GM13977 (cell line): ENCODE measurements around the gene CDC20.

Experiments used
- DNase-seq: peaks from one replicate; pipeline ENCODE4 v3.0.0; 2012; ENCODE audit warnings: low spot score
- CTCF ChIP-seq: IDR thresholded peaks from 2 replicates; pipeline ENCODE4 v1.5.1; 2012; ENCODE audit warnings: mild to moderate bottlenecking, control low read depth; ENCODE audit not compliant: insufficient read depth; ENCODE audit errors: extremely low read depth, missing control alignments
- in situ Hi-C: fragments of 300-500 bp; cut with MboI; formaldehyde crosslinking; loops from one replicate; pipeline ENCODE4 v1.12.0; 2022; ENCODE audit warnings: low sequenced_read_pairs, low pct_unique_long_range_greater_than_20kb, mixed read lengths, inconsistent platforms; ENCODE audit not compliant: unreplicated experiment

CDC20 gene

DNA sequence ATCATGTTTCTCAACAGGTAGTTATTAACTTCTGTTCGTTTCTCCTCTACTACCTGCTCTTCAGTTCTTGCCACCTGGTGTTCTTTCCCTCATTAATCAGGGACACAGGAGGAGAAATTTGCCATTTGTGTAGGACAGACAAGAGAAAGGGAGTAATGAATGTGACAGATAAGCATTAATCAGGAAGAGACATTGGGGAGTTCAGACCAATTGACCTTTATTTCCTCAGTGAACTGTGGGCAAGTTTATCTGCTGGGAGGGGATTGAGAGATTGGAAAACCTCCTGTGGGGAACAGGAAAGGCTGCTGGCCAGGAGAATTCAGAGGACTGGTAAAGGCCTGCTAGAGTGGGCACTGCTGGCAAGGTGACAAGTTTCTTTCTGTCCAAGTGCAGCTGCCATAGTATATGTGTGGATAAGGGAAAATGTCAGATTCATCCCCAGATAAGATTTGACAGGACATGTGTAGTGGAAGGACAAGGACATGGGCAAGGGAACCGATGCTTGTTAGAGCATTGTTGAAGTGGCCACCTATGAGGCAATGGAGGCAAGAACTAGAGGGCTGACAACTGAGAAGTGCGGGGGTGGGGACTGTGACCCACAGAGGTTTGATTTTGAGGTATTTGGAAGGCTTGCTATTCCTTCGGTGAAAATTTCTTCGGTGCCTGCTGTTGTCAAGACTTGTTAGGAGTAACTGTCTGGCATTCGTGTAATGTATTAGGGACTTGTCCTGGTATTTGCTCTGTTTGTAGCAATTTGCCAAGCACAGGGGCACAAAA is 43.5 kb downstream of the CDC20 start:
- in situ Hi-C loops, result no loop called here
- no peak for TF ChIP-seq CTCF
- no peak for DNase-seq

DNA sequence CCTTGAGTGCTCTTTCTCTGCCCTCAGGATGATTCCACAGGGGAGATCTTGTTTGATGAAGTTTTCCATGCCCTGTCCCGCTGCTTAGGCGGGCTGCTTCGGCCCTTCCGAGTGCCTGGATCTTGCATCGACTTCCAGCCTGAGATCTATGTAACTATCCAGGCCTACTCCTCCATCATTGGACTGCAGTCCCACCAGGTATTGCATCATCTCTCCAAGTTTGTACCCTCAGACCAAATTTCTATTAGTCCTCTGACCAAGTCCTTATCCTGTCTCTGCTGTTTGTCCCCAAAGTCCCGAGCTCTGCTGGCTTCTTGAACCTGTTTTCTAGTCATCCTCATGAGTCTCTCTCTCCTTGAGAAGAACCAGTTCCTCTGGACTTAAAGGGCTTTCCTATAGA is 45.6 kb downstream of the CDC20 start:
- no peak for DNase-seq
- in situ Hi-C loops, result no loop called here
- no peak for TF ChIP-seq CTCF

DNA sequence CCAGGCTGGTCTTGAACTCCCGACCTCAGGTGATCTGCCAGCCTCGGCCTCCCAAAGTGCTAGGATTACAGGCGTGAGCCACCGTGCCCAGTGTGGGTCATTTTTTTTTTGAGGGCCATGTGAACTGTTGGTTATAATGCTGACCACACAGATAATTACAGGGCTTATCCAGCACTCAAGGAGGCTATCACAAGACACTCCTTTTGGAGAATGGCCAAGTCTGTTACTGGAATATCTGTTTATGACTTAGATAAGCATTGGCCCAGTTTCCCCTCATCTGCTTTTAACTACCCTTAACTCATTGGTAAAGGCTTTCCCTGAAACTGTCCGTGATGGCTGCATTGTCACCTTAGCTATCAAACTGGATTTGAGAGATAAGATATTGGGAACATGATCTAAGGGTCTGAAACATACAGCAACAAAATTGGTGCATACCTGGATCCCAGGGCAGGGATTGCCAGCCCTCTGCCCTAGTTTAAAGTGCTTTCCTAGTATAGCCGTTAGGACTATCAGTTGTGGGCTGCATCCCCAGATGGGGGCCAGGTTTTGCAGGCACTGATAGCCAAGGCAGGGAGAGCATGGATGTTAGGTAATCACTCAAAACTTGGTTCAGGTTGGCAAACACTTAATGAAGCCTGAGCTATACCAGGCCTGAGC is 46.6 kb downstream of the CDC20 start:
- in situ Hi-C loops, result no loop called here
- no peak for TF ChIP-seq CTCF

DNA sequence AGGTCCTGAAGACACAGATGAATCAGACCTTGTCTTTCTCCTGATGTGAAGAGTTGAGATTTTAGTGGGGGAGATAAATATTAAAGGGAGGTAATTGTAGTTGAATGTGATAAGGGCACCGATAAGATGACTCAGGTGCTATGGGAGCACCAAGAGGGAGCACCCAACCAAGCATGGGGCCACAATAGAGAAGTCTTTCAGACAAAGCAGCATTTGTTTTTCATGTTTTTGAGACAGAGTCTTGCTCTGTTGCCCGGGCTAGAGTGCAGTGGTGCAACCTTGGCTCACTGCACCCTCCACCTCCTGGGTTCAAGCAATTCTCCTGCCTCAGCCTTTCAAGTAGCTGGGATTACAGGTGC is 47.1 kb downstream of the CDC20 start:
- no peak for TF ChIP-seq CTCF
- no peak for DNase-seq
- in situ Hi-C loops, result no loop called here

More for the DNA sequence above, 46.6 kb downstream of the CDC20 start:
- DNase-seq, result no peak

DNA sequence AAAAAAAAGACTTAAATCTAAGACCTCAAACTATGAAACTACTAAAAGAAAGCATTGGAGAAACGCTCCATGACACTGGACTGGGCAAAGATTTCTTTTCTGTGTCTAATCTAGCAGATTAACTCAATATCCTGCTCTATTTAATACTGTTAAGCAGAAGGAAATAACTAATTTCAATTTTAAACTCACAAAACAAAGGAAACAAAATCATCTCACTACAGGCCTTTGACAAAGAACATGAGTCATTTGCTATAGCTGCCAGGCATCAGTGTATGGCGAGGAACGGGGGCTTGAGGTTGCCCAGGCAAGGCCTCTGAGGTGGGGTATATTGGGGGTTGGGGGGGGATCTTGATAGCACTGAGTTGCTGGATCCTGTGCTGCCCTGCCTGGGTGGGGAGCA is 51.8 kb downstream of the CDC20 start:
- in situ Hi-C loops, result no loop called here
- DNase-seq, result no peak
- no peak for TF ChIP-seq CTCF
